Nephron (organoid): ENCODE measurements around the gene LCN15.
A peak's percentile ranks its signal among the peaks of the same experiment; 100 is the strongest.
"Not testable (repeated sequence)": the region's sequence is repeated elsewhere in the genome, so short reads cannot be mapped to it uniquely, and the experiment has no call there.

Experiments
- H3K27ac Mint-ChIP-seq, 3 experiments: 2 replicates each; pipeline ENCODE4 v1.8.0; 2020; ENCODE audit warnings: mixed read lengths in 3 of 3, mild to moderate bottlenecking in 2 of 3, moderate library complexity in 1 of 3
- H3K27me3 Mint-ChIP-seq: 2 replicates; pipeline ENCODE4 v1.8.0; 2021; ENCODE audit warnings: low read depth, mild to moderate bottlenecking, moderate library complexity, mixed read lengths
- H3K36me3 Mint-ChIP-seq: 2 replicates; pipeline ENCODE4 v1.8.0; 2020; ENCODE audit warnings: low read depth, mixed read lengths
- H3K4me1 Mint-ChIP-seq: 2 replicates; pipeline ENCODE4 v1.8.0; 2020; ENCODE audit warnings: mixed read lengths
- H3K4me3 Mint-ChIP-seq, 3 experiments: 2 replicates each; pipeline ENCODE4 v1.8.0; 2020; ENCODE audit warnings: mild to moderate bottlenecking in 3 of 3, mixed read lengths in 3 of 3, moderate library complexity in 2 of 3
- H3K9me3 Mint-ChIP-seq: 2 replicates; pipeline ENCODE4 v1.8.0; 2020; ENCODE audit warnings: mixed read lengths
- CTCF ChIP-seq, 3 experiments: fragments of 200-600 bp; sonication (generic); IDR thresholded peaks; one replicate each; pipeline ENCODE4 v1.5.0; 2021; ENCODE audit warnings: antibody characterized with exemption in 3 of 3; ENCODE audit not compliant: unreplicated experiment in 3 of 3

The LCN15 gene

GRCh38 chr9:136769710-136770191, 5.4 kb upstream of the LCN15 start:
- peaks cover 20% of the 10 kb centered on the region for H3K27me3 Mint-ChIP-seq
- H3K9me3 Mint-ChIP-seq: no peaks in the 10 kb centered on the region
- no peak overlapping the region for H3K27ac Mint-ChIP-seq
- peak; percentile 18 to 39 (median 26) for TF ChIP-seq CTCF (IDR thresholded peaks at IDR 0.05; ENCODE audit: unreplicated experiment in 3 of 3)
- peaks cover 6% of the 10 kb centered on the region for H3K4me1 Mint-ChIP-seq
- H3K4me3 Mint-ChIP-seq: peak overlapping the region in 1 of 3 experiments; percentile 44
- H3K36me3 Mint-ChIP-seq: no peaks in the 10 kb centered on the region

- Mint-ChIP-seq H3K4me3 (peak overlapping the region in 1 of 3 experiments; percentile 17), H3K27me3 (peaks cover 17% of the 10 kb centered on the region)
- H3K36me3 Mint-ChIP-seq, H3K9me3 Mint-ChIP-seq, H3K4me1 Mint-ChIP-seq, H3K27ac Mint-ChIP-seq: not testable (repeated sequence)
- peak; percentile 44 to 65 (median 59) for TF ChIP-seq CTCF (IDR thresholded peaks at IDR 0.05; ENCODE audit: unreplicated experiment in 3 of 3)
Measured at GRCh38 chr9:136766410-136767120, 2.2 kb upstream of the LCN15 start.

GRCh38 chr9:136765745-136766409, 1.6 kb upstream of the LCN15 start:
- not testable (repeated sequence) for H3K27ac Mint-ChIP-seq, H3K36me3 Mint-ChIP-seq, H3K9me3 Mint-ChIP-seq, H3K4me3 Mint-ChIP-seq, H3K4me1 Mint-ChIP-seq
- H3K27me3 Mint-ChIP-seq: peaks cover 14% of the 10 kb centered on the region

- no peak overlapping the region for H3K27ac Mint-ChIP-seq
- peaks cover 18% of the 10 kb centered on the region for H3K27me3 Mint-ChIP-seq
- no peaks in the 10 kb centered on the region for H3K36me3 Mint-ChIP-seq
- H3K9me3 Mint-ChIP-seq: no peaks in the 10 kb centered on the region
- peaks cover 11% of the 10 kb centered on the region for H3K4me1 Mint-ChIP-seq
- H3K4me3 Mint-ChIP-seq: no peak overlapping the region
- no peak for TF ChIP-seq CTCF (IDR thresholded peaks at IDR 0.05; ENCODE audit: unreplicated experiment in 3 of 3)
Measured at GRCh38 chr9:136765041-136765440, 723 bp upstream of the LCN15 start.

GRCh38 chr9:136763649-136764035, 676 bp downstream of the LCN15 start:
- Mint-ChIP-seq H3K4me1 (peaks cover 11% of the 10 kb centered on the region), H3K27me3 (peaks cover 15% of the 10 kb centered on the region), H3K27ac (no peak overlapping the region), H3K36me3 (no peaks in the 10 kb centered on the region), H3K9me3 (no peaks in the 10 kb centered on the region), H3K4me3 (no peak overlapping the region)
- no peak for TF ChIP-seq CTCF (IDR thresholded peaks at IDR 0.05; ENCODE audit: unreplicated experiment in 3 of 3)

- H3K27me3 Mint-ChIP-seq: peaks cover 15% of the 10 kb centered on the region
- no peak overlapping the region for H3K27ac Mint-ChIP-seq
- H3K4me3 Mint-ChIP-seq: no peak overlapping the region
- TF ChIP-seq CTCF (IDR thresholded peaks at IDR 0.05; ENCODE audit: unreplicated experiment in 3 of 3): no peak
- H3K4me1 Mint-ChIP-seq: peaks cover 11% of the 10 kb centered on the region
- no peaks in the 10 kb centered on the region for H3K9me3 Mint-ChIP-seq
- no peaks in the 10 kb centered on the region for H3K36me3 Mint-ChIP-seq
Measured at GRCh38 chr9:136762915-136763648, 1.2 kb downstream of the LCN15 start.
